Osteocyte (in vitro differentiated cells): ENCODE measurements around the gene SNTG2. TPM values are rescaled to one million over a fixed set of nuclear protein-coding genes. Genes with fewer than 3 reads are reported as not detected.

Source experiments
- DNase-seq: peaks from one replicate; pipeline ENCODE4 v3.0.0; 2021; ENCODE audit warnings: mixed read lengths; ENCODE audit not compliant: unreplicated experiment; ENCODE audit errors: extremely low spot score
- H3K27ac Mint-ChIP-seq: one replicate; pipeline ENCODE4 v1.8.0; 2021; ENCODE audit warnings: mild to moderate bottlenecking, mixed read lengths; ENCODE audit not compliant: unreplicated experiment
- H3K27me3 Mint-ChIP-seq: one replicate; pipeline ENCODE4 v1.8.0; 2021; ENCODE audit warnings: mixed read lengths; ENCODE audit not compliant: unreplicated experiment
- H3K36me3 Mint-ChIP-seq: one replicate; pipeline ENCODE4 v1.8.0; 2021; ENCODE audit warnings: mixed read lengths; ENCODE audit not compliant: unreplicated experiment
- H3K4me1 Mint-ChIP-seq: one replicate; pipeline ENCODE4 v1.8.0; 2021; ENCODE audit warnings: mixed read lengths; ENCODE audit not compliant: unreplicated experiment
- H3K4me3 Mint-ChIP-seq: one replicate; pipeline ENCODE4 v1.8.0; 2021; ENCODE audit warnings: mild to moderate bottlenecking, moderate library complexity, mixed read lengths; ENCODE audit not compliant: unreplicated experiment
- H3K9me3 Mint-ChIP-seq: one replicate; pipeline ENCODE4 v1.8.0; 2021; ENCODE audit warnings: mixed read lengths; ENCODE audit not compliant: unreplicated experiment
- total RNA-seq: library from RNA; stranded (reverse); gene quantifications from 2 replicates; pipeline ENCODE4 v1.2.1, GENCODE V29; 2021
- TF ChIP-seq, protein P1 (sequence below): fragments of 200-600 bp; sonication (generic); IDR thresholded peaks from 2 replicates; pipeline ENCODE4 v1.5.0; 2021; ENCODE audit warnings: antibody characterized with exemption, mild to moderate bottlenecking, moderate library complexity

The SNTG2 gene
- total RNA-seq, 1 donor from 2014 or later = not detected

- no peak for DNase-seq
- no peaks in the 10 kb centered on the region for H3K9me3 Mint-ChIP-seq
- H3K27ac Mint-ChIP-seq = no peak overlapping the region
- no peaks in the 10 kb centered on the region for H3K36me3 Mint-ChIP-seq
- no peak overlapping the region for H3K4me3 Mint-ChIP-seq
- no peaks in the 10 kb centered on the region for H3K27me3 Mint-ChIP-seq
- H3K4me1 Mint-ChIP-seq = no peaks in the 10 kb centered on the region
- TF ChIP-seq, protein P1, sequence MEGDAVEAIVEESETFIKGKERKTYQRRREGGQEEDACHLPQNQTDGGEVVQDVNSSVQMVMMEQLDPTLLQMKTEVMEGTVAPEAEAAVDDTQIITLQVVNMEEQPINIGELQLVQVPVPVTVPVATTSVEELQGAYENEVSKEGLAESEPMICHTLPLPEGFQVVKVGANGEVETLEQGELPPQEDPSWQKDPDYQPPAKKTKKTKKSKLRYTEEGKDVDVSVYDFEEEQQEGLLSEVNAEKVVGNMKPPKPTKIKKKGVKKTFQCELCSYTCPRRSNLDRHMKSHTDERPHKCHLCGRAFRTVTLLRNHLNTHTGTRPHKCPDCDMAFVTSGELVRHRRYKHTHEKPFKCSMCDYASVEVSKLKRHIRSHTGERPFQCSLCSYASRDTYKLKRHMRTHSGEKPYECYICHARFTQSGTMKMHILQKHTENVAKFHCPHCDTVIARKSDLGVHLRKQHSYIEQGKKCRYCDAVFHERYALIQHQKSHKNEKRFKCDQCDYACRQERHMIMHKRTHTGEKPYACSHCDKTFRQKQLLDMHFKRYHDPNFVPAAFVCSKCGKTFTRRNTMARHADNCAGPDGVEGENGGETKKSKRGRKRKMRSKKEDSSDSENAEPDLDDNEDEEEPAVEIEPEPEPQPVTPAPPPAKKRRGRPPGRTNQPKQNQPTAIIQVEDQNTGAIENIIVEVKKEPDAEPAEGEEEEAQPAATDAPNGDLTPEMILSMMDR = no peak
These were observed 419.8 kb downstream of the SNTG2 start for GRCh38 chr2:1370461-1370860.

- no peak for DNase-seq
- no peaks in the 10 kb centered on the region for H3K9me3 Mint-ChIP-seq
- H3K4me1 Mint-ChIP-seq = no peaks in the 10 kb centered on the region
- no peak overlapping the region for H3K4me3 Mint-ChIP-seq
- no peaks in the 10 kb centered on the region for H3K36me3 Mint-ChIP-seq
- H3K27ac Mint-ChIP-seq = no peak overlapping the region
- TF ChIP-seq, protein P1 = no peak
- H3K27me3 Mint-ChIP-seq = no peaks in the 10 kb centered on the region
These were observed 420.4 kb downstream of the SNTG2 start for GRCh38 chr2:1371082-1371481.

DNA sequence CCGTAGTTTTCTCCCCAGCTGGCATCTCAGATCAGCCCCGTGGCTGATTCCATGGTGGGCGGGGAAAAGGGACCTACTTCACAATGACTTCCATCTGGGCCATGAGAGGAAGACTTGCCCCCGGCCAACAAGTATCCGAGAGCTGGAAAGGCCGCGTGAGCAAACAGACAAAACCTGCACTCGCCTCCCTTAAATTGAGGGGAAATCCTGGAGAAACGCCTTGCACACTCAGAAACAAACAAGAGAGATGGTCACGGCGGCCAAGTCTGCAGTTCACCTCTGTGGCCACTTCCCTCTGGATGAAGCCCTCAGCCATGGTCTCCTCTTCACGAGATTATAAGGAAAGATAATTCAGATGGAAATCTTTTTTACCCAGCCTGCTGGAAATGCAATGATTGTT, 423.2 kb downstream of the SNTG2 start:
- Mint-ChIP-seq H3K4me3 (no peak overlapping the region), H3K27me3 (no peaks in the 10 kb centered on the region), H3K27ac (no peak overlapping the region), H3K36me3 (no peaks in the 10 kb centered on the region), H3K4me1 (no peaks in the 10 kb centered on the region), H3K9me3 (no peaks in the 10 kb centered on the region)
- TF ChIP-seq, protein P1 = no peak
- DNase-seq = no peak

- no peaks in the 10 kb centered on the region for H3K9me3 Mint-ChIP-seq
- no peaks in the 10 kb centered on the region for H3K36me3 Mint-ChIP-seq
- no peak overlapping the region for H3K4me3 Mint-ChIP-seq
- DNase-seq = no peak
- no peaks in the 10 kb centered on the region for H3K27me3 Mint-ChIP-seq
- no peaks in the 10 kb centered on the region for H3K4me1 Mint-ChIP-seq
- no peak overlapping the region for H3K27ac Mint-ChIP-seq
- TF ChIP-seq, protein P1 = no peak
These were observed 423.6 kb downstream of the SNTG2 start for GRCh38 chr2:1374287-1374686.

- no peak overlapping the region for H3K27ac Mint-ChIP-seq
- H3K36me3 Mint-ChIP-seq = no peaks in the 10 kb centered on the region
- H3K27me3 Mint-ChIP-seq = no peaks in the 10 kb centered on the region
- DNase-seq = no peak
- H3K4me3 Mint-ChIP-seq = no peak overlapping the region
- no peaks in the 10 kb centered on the region for H3K9me3 Mint-ChIP-seq
- H3K4me1 Mint-ChIP-seq = no peaks in the 10 kb centered on the region
- TF ChIP-seq, protein P1 = no peak
These were observed 425.1 kb downstream of the SNTG2 start for GRCh38 chr2:1375794-1376193.
